ENCODE measurements around the gene UGP2. TPM values are rescaled to one million over a fixed set of nuclear protein-coding genes. Genes with fewer than 3 reads are reported as not detected.

Gene UGP2
- total RNA-seq, 1 experiment from 2014 or later = 89.5 TPM

DNA sequence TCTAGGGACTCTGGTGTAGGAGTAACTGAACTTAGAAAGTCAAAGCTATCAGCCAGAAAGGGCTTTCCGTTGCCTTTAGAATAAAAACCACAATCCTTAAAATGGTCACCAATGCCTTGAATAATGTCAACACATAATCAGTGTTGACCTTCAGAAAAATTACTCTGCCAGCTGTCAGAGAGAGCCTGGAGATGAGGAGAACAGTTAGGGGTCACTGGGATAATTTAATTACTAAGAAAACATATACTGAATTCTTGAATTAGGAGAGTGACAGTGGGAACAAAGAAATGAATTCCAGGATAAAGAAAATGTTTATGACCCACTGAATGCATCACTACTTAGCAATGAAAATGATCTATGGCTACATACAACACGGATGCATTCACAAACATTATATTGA is 23.4 kb upstream of the UGP2 start:
- ChIA-PET CTCF (no interaction called here), POLR2A (ENCODE audit: unreplicated experiment) (no interaction called here)
- Histone ChIP-seq H4K20me1 (ENCODE audit: insufficient read depth) (no peaks in the 10 kb centered on the region), H3F3A (ENCODE audit: insufficient read depth, low read depth) (no peaks in the 10 kb centered on the region), H3K4me1 (replicated peaks; ENCODE audit: insufficient read depth) (peaks cover 9% of the 10 kb centered on the region; the same call in 1 of the 2 replicates), H3K4me2 (no peak overlapping the region), H3K9me2 (ENCODE audit: insufficient read depth) (no peaks in the 10 kb centered on the region), H3K36me3 (ENCODE audit: low read depth) (no peaks in the 10 kb centered on the region), H3K27ac (no peak overlapping the region), H2AFZ (no peak overlapping the region), H3K9me3 (ENCODE audit: insufficient read depth, low read depth) (no peaks in the 10 kb centered on the region), H3K4me3 (no peak overlapping the region), H3K27me3 (ENCODE audit: insufficient read depth, low read depth) (no peaks in the 10 kb centered on the region), H3K79me2 (ENCODE audit: low read depth) (no peaks in the 10 kb centered on the region)
- TF ChIP-seq, protein P1, sequence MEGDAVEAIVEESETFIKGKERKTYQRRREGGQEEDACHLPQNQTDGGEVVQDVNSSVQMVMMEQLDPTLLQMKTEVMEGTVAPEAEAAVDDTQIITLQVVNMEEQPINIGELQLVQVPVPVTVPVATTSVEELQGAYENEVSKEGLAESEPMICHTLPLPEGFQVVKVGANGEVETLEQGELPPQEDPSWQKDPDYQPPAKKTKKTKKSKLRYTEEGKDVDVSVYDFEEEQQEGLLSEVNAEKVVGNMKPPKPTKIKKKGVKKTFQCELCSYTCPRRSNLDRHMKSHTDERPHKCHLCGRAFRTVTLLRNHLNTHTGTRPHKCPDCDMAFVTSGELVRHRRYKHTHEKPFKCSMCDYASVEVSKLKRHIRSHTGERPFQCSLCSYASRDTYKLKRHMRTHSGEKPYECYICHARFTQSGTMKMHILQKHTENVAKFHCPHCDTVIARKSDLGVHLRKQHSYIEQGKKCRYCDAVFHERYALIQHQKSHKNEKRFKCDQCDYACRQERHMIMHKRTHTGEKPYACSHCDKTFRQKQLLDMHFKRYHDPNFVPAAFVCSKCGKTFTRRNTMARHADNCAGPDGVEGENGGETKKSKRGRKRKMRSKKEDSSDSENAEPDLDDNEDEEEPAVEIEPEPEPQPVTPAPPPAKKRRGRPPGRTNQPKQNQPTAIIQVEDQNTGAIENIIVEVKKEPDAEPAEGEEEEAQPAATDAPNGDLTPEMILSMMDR (conservative IDR thresholded peaks at IDR 0.05) = no peak
- TF ChIP-seq EZH2 (IDR thresholded peaks at IDR 0.05; ENCODE audit: low read depth) = no peak
- intact Hi-C loops (cut with micrococcal nuclease; ENCODE audit: unreplicated experiment) = no loop called here
- no TSS peak for BruUV-seq (replicated peaks)
- no peak for DNase-seq

DNA sequence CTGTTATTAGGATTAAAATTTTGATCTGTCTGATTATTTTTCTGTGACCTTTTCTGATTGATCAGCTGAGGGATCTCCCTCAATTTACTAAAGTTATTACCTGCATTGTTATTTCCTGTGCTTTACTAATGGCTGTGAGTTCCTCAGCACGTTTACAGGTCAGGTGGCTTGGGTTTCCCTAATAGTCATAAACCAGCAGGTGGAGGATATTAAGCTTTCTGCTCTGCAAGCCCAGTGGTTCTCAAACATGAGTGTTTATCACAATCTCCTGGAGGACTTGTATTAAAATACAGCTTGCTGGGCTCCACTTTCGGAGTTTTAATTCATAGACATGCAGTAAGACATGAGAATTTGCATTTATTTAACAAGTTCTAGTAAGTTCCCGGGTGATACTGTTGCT is 22.4 kb upstream of the UGP2 start:
- Histone ChIP-seq H3K9me2 (ENCODE audit: insufficient read depth) (no peaks in the 10 kb centered on the region), H3K4me2 (no peak overlapping the region), H3K4me1 (replicated peaks; ENCODE audit: insufficient read depth) (peaks cover 9% of the 10 kb centered on the region; the same call in 1 of the 2 replicates), H3K9me3 (ENCODE audit: insufficient read depth, low read depth) (no peaks in the 10 kb centered on the region), H3K27ac (no peak overlapping the region), H4K20me1 (ENCODE audit: insufficient read depth) (no peaks in the 10 kb centered on the region), H3K36me3 (ENCODE audit: low read depth) (no peaks in the 10 kb centered on the region), H3K79me2 (ENCODE audit: low read depth) (no peaks in the 10 kb centered on the region), H3F3A (ENCODE audit: insufficient read depth, low read depth) (no peaks in the 10 kb centered on the region), H3K27me3 (ENCODE audit: insufficient read depth, low read depth) (no peaks in the 10 kb centered on the region), H2AFZ (no peak overlapping the region), H3K4me3 (no peak overlapping the region)
- intact Hi-C loops (cut with micrococcal nuclease; ENCODE audit: unreplicated experiment) = no loop called here
- BruUV-seq (replicated peaks) = no TSS peak
- CTCF ChIA-PET = no interaction called here
- TF ChIP-seq EZH2 (IDR thresholded peaks at IDR 0.05; ENCODE audit: low read depth) = no peak
- TF ChIP-seq, protein P1 (conservative IDR thresholded peaks at IDR 0.05) = no peak
- POLR2A ChIA-PET (ENCODE audit: unreplicated experiment) = no interaction called here
- DNase-seq = no peak

DNA sequence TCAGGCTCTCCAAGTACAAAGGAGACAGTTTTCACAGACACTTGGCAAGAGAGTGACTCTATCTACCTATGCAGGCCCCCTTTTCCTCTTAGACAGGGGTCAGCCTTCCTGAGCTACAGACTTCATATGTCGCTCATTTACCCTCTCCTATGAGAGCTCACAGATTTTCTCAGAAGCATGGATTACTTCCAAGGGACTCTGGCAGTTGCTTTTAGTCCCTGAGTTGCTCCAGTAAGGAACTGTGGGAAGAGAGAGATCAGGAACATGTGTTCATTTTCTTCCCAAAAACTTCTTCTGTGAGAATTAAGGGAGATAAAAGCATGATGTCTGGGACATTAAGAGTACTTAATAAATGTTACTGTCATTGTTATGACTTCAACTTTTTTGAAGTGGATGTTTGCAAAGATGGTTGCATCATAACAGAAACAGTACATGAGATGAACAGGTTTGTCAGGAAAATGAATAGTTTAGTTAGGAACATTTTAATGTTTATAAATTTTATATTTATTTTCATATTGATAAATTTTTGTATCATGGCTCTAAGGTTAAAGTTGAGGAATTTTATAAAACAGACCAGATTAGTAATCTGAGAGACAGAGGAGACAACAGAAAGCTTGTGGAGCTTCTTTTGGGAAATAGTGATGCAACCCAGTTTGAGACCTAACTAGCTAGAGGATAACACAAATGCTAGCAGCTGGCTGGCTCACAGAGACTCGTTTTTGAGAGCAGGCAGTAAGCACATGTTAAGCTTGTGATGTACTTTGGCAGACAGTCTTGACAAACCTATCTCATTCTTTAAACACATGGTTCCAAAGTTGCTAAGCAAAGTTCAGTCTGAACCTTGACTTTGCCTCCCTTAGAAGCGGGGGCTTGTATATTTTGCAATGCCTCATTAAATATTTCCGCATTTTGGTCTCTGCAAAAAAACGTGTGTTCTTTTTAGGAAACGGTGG is 21.7 kb upstream of the UGP2 start:
- Histone ChIP-seq H3F3A (ENCODE audit: insufficient read depth, low read depth) (no peaks in the 10 kb centered on the region), H3K9me2 (ENCODE audit: insufficient read depth) (no peaks in the 10 kb centered on the region), H3K4me1 (replicated peaks; ENCODE audit: insufficient read depth) (peaks cover 9% of the 10 kb centered on the region; the same call in 1 of the 2 replicates), H3K9me3 (ENCODE audit: insufficient read depth, low read depth) (no peaks in the 10 kb centered on the region), H3K4me3 (no peak overlapping the region), H3K36me3 (ENCODE audit: low read depth) (no peaks in the 10 kb centered on the region), H2AFZ (no peak overlapping the region; the same call in 1 of the 2 replicates), H3K79me2 (ENCODE audit: low read depth) (no peaks in the 10 kb centered on the region), H4K20me1 (ENCODE audit: insufficient read depth) (no peaks in the 10 kb centered on the region), H3K4me2 (no peak overlapping the region), H3K27ac (no peak overlapping the region), H3K27me3 (ENCODE audit: insufficient read depth, low read depth) (no peaks in the 10 kb centered on the region)
- no peak for DNase-seq
- TF ChIP-seq, protein P1 (conservative IDR thresholded peaks at IDR 0.05) = no peak
- no peak for TF ChIP-seq EZH2 (IDR thresholded peaks at IDR 0.05; ENCODE audit: low read depth)
- no TSS peak for BruUV-seq (replicated peaks)
- intact Hi-C loops (cut with micrococcal nuclease; ENCODE audit: unreplicated experiment) = no loop called here
- POLR2A ChIA-PET (ENCODE audit: unreplicated experiment) = no interaction called here
- CTCF ChIA-PET = interaction anchor here (0.6 kb wide), 1 partner anchor 158 kb away, joined by 3 read pairs; no protein-coding TSS in a partner anchor
